Stimulated activated CD4-positive, alpha-beta T cell treated with anti-CD3 and anti-CD28 coated beads, Interleukin-1b, Interleukin-23, amount 100 ng/mL, for 48 hours (primary cell): ENCODE data around the gene ISM2.

Source experiments
- DNase-seq: peaks from one replicate; pipeline ENCODE4 v3.0.0-alpha.2; 2020

ISM2 gene

DNA sequence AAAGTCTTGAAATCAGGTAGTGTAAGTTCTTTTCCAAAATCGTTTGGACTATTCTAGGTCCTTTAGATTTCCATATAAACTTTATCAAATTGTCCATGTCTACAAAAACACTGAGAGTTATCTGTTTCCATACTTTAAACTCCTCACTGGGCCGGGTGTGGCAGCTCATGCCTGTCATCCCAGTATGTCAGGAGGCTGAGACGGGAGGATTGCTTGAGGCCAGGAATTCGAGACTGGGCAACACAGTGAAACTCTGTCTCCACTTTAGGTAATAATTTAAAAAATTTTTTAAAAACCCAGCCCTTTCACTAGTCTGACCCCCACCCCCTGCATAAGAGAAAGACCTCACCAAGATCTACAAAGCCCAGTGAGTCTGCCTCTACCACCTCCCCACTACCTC lies 6.4 kb upstream of the ISM2 start:
- DNase-seq = no peak

DNA sequence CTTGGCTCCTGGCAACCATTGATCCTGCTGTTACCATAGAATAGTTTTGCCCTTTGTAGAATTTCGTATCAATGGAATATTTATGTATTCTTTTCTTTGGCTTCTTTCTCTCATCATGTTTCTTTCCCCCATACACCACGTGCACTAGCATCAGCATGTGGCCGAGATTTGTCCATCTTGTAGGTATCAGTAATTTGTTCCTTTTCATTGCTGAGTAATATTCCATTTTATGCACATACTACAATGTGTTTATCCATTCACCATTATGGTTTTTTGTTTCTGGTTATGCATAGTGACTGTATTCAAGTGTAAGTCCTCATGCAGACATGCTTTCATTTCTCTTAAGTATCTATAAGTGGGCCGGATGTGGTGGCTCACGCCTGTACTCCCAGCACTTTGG lies 4.5 kb upstream of the ISM2 start:
- DNase-seq = no peak

DNA sequence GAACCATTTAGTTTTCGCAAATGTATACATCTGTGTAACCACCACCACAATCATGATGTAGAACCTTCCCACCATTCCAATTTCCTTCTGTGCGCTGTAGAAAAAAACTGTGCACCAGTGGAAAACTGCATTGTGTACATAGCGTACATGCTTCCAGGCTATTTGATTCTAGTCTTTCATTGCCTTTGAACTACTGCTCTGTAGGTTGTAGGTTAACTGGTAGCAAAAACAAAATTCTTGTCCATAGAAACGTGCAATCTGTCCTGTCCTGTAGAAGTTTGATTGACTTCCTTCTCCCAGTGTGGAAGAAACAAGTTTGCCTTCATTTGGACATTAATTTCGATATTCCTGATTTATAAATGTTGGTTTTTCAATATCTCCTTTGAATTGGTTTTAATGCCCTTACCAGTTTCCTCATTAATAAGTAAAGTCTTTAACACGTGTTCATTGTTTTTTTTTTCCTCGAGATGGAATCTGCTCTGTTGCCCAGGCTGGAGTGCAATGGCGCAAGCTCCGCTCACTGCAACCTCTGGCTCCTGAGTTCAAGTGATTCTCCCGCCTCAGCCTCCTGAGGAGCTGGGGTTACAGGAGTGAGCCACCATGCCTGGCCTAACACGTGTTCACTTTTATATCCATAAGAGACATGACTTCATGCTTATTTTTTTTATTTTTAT lies 3.6 kb upstream of the ISM2 start:
- no peak for DNase-seq

DNA sequence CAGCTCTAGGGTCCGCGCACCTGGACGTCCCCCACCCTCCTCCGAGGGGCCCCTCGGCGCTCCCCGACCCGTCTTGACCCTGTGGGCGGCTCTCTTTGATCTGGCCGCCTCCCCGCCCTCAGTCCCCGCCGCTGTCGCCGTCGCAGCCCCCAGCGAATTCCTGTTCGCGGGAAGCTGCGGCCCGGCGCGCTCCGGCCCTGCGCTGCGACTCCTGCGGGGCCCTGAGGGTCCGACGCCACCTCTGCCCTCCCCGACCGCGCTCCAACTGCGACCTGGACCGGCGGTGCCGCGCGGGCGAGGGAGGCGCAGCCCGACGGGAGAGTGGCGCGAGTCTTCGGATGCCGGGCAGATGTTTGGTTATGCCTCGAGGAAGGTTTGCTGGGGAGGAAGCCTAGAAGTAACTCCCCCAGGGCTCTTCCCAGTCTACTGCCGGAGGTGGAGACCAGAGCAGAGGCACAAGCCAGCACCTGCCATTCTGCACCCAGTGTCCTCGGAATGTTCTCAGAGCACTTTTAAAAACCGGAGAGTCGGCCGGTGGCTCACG lies 440 bp upstream of the ISM2 start:
- DNase-seq = no peak

DNA sequence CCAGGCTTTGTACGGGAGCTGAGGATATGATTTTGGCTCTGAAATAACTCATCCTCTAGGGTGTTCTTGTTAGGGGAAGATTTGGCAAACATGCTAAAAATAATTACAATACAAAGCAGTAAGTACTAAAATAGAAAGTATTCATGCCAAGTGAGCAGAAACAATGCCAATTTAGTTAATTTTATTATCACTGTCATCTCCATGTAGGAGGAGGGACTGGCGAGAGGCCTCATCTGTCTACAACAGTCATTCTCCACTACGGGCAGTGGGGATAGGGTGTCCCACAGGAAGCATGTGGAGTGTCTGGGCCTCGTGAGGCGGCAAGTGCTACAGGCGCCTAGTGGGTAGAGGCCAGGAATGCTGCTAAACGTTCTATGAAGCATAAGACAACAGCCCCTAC lies 3.3 kb downstream of the ISM2 start:
- DNase-seq = no peak

DNA sequence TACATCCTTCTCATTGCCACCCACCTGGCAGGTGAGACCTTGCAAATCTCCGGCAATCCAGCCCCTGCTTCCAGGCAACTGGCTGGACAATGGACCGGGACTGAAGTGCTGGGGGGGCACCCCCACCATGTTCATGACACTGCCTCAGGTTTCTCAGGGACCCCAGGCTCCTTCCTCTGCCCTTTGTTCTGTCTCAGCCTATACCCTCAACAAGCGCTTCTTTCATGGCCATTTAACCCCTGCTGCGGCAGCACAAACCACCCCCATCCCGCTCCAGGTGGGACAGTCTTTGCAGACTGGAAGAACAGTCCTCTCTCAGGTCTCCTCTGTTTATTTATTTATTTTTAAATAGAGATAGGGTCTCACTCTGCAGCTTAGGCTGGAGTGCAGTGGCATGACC lies 7.6 kb downstream of the ISM2 start:
- DNase-seq = no peak

DNA sequence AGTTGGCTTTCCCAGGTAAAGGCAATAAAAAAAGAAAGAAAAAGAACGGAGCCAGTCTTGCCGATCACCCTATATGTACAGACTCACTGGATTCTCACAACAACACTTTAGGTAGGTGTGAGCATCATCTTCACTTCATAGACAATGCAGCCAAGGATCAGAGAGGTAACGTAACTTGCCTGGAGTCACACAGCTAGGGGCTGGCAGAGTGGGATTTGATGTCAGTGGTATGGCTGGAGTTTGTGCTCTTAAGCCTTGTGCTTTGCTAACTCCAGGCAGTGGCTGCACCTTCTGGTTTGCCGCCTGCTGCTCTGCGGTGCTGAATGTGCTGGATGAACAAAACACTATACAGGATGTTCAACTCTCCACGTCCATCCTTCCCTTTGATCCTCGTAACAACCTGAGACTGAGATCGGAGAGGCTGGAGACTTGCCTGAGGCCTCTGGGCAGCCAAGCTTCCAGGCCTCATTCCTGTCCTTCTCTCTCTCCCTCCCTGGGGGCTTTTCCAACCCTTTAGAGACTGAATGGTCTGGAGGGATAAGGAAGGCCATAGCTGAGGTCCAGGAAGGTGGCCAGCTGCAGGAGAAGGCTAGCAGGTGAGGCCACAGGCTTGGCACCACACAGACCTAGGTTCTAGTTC lies 8.1 kb downstream of the ISM2 start:
- no peak for DNase-seq

DNA sequence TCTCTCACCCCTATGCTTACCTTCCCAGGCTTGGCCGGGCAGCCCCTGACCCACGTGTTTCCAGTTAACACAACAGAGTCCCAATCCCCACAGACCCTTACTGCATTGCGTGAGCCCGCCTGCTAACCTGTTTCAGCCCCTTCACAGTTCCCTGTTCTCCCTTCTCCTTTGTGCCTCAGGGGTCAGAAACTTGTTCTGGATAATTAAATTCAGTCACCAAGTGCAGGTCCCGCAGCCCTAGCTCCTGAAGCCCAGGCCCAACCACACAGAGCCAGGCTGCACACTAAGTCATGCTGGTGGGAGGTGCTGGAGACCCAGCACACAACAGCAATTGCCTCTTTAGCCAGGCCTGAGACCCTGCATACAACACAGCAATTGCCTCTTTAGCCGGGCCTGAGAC lies 9.6 kb downstream of the ISM2 start:
- no peak for DNase-seq

DNA sequence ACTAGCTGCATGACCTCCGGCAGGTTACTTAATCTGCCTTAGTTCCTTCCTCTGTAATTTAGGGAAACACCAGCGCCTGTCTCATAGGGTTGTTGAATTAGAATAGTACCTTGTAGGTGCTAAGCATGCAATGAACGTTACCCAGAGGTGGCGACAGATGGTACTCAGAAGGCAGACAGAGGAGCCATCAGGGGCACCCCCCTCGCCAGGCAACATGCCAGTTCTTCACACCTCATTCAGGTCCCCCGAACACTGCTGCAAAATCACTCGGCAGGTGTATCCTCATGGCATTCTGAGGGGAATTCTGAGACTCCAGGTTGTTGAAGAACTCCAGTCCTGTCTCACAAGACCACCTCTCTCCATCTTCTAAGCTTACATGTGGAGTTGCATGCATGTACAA lies 10.1 kb downstream of the ISM2 start:
- no peak for DNase-seq

DNA sequence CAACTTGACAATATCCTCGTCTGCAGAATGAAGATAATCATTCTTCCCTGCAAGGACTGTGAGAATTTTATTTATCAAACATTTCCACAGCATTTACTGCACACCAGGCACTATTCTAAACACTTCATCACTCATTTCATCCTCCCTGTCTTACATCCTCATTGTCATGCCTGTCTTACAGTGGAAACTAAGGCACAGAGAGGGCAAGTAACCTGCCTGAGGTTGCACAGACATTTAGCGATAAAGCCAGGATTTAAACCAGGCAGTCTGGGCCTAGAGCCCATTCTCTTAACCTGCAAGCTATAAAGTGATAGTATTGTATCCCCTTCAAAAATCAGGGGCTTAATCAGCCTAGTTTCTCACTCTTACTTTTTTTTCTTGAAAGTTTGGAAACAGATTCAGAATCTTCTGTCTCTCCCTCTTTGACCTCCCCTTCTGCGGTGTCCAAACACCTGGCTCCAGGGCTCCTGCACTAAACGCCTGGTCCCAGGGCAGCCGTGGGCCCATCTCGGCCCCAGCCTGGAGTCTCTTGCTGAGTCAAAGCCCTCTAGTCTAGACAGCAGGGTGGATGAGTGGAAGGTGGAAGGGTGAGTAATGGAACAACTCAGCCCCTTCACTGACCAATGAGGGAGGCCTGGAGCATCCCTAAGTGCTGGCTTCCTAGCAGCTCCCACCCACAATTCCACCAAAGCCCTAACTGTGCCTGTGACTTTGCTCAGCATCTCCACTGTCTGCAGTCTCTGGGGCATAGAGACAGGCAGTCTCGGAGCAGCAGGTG lies 12.5 kb downstream of the ISM2 start:
- no peak for DNase-seq

DNA sequence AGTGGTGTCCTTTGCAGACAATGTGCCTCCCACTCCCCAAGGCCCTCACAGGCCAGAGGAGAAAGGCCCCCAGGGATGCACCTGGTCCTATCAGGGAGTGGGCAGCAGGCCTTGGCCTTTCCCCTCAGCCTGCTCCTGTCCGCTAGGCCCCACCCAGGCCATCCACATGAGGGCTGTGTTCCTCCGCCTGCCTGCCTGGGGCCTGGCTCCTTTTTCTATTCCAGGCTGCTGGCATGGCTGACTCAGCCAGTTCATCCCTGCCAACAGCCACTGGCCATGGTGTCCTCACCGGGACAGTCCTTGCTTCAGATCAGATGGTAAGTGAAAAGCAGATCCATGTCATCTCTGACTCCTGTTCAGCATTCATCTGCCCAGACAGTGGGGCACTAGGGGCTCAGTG lies 13.4 kb downstream of the ISM2 start:
- no peak for DNase-seq

DNA sequence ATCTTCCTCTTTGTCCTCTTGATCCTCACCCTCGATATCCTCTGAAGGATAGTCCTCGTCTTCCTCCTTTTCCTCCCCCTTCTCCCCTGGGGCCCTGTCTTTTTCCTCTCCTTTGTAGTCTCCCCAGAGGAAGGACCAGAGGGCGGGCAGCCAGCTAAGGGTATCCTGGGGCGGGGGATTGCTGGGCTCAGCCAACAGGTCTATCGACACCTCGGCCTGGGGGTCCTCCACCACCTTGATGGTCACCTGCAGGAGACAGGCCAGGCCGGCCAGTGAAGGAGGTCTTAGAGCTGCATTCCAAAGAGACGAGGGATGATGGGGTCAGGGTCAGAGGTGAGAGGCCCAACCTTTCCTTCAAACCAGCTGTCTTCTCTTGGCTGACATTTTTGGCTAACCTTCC lies 16.2 kb downstream of the ISM2 start:
- no peak for DNase-seq

DNA sequence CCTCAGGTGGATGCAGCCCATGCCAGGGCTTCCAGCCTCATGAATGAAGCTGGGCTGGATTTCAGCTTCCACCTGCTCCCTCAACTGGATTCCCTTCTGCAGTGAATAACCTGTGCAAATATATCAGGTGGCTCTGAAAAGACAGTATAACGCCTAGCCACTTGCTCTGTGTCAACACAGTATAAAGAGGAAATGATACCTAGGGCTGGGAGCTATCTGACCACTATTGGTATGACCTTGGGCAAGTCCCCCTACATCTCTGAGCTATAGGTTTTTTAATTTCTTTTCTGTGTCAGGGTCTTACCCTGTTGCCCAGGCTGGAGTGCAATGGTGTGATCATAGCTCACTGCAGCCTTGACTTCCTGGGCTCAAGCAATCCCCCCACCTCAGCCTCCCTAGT lies 19.8 kb downstream of the ISM2 start:
- DNase-seq = no peak

DNA sequence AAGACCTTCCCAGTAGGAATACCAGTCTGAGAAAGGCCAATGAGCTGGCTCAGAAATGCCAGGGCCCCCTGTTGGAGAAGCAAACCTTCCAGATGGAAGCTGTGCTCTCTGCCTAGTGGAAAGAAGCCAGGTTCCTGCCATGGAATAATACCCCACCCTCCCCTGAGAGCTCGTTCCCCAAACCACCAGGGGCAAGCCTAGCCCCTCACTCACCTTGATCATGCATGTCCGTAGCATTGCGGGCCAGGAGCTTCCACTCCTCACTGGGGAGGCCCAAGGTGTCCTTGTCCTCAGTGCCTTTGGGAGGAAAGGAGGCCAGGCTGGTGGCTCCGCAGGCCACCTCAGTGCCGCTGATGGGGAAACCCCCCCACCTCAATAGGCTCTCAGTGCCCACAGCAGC lies 20.6 kb downstream of the ISM2 start:
- no peak for DNase-seq

DNA sequence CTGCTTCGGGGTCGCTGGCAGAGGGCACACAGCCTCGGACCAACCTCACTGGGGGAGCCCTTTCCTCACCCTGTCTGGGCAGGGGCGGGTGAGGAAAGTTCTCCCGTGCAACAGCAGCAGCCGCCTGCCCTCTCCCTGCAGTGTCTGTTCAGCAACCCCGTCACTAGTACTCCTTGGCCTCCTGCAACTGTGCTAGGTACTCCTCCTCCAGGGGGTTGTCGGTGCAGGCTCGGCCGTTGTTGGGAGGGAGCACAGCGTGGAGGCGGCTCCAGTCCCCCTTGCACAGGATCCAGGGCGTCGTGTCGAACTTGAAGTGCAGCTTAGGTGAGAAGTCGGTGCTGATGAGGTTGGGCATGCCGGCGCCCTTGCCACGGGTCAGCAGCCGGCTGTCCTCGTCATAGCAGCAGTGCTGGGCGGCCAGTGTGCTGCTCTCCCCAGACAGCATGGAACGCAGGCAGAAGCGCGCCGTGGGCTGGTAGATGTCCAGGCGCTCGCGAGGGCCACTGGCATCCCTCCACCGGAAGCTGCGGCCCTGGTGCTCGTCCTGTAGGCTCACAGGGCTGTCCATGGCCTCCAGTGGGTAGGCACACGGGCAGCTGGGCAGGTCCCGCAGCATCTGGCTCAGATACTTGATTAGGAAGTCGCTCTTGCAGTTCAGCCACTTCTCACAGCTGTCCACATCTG lies 23.0 kb downstream of the ISM2 start:
- DNase-seq = no peak

DNA sequence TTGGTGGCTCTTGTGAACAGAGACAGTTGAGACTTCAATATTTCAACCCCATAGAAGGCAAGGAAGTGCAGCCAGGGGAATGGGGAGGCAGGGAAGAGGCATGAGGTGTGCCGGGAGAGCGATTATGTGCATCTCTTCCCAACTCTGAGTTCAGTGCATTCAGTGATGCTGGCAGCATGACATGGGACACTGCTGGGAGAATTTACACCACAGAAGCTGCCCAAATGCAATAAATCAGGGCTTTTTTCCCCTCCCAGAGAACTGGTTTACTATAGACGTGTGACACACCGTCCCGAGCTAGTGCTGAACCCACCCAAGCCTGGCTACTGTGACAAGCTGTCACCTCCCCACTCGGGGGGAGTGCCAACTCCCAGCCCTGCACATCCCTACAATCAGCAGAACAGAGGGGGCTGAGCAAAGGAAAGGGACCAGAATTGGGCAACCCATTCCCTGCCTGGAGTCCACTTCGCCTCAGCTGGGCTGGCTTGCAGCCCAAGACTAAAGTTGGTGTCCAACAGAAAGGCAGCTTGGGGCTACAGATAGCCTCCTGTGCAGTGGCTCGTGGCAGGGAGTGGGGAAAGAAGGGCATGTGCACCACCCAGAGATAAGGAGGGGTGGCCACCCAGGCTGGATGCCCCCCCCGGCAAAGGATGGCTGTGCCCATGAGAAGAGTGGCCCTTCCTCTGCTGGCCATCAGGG lies 24.0 kb downstream of the ISM2 start:
- DNase-seq = no peak

DNA sequence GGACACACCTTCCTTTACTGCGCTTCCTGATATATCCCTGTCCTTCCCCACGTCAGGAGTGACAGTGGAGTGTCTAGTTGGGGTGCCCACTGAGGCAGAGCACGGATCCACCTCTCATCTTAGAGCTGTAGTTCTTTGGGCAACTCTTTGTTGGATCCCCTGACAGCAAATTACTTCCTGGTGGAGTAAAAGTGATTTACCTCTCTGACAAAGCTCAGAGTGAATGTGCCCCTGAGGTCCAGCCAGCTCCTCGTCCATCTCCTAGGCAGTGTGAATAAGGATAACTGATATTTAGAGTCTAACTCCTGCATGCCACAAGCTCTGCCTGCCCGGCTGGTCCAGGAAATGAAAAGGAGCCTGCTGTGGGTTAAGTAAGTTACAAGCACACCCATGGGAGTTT lies 24.7 kb downstream of the ISM2 start:
- no peak for DNase-seq

DNA sequence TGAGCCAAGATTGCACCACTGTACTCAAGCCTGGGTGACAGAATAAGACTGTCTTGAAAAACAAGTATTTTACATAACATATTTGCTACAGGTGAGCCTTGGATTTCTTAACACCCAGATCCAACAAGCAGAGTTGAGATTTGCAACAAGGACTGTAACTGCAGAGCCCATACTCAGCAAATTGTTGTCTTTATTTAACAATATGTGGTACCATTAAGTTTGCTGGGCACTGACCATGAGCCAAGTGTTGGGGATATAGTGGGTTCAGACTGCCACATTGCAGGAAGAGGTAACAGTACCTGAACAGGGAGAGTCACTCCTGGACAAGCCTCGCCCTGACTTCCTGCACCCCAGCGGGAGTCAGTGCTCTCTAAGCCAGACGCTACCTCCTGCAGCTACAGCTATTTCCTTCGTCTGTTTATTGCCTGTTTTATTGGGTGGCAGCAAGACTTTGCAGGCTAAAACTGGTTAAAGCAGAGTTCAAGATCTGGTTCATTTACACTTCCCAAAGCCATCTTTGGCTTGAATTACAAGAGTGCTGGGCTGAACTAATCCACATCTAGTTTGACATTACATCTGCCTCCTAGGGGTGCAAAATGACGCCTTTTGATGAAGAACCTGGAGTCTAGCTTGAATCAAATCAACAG lies 28.3 kb downstream of the ISM2 start:
- no peak for DNase-seq

DNA sequence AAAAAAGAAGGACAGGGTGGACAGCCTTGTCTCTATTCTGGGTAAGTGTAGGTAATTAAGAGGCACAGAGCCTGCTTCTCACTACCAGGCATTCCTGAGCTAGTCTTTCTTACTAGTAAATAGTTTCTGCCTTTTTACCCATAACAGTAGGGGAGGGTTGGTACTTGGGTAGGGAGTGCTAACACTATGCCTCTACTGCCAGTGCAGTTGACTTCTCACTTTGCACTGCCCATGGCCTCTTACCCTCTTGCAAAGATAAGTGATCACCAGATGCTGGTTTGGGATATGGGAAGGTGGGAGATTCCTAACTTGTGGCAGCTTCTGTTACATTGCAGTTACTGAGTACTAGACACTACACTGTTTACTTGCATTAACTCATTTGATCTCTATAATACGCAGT lies 29.1 kb downstream of the ISM2 start:
- no peak for DNase-seq

DNA sequence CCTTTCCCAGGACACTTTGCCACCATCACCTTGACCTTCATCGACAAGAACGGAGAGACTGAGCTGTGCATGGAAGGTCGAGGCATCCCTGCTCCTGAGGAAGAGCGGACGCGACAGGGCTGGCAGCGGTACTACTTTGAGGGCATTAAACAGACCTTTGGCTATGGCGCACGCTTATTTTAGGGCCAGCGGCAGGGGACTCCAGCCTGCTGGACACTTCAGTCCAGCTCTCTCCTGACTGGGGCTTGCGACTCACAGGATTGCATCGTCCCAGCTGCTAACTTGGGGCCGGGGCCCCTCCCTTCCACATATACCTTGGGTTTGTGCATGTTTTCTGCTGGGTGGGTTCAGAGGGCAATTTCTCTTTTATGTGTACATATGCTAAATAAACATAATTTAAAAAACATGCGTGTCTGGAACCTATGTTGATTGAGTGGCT lies 29.5 kb downstream of the ISM2 start:
- no peak for DNase-seq

DNA sequence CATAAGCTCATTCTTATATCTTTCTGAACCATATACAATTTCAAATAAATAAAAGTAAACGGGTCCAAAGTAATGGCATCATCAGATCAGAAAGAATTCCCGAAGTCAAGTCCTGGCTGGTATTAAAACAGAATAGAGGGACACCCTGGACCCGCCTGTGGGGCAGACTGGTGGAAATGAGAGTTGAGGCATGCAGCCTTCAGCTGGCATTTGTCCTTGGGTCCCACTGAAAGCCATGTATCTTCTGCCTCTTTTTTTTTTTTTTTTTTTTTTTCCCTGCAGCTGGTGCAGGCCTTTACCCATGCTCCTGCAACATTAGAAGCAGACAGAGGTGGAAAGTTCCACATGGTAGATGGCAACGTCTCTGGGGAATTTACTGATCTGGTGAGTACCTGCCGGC lies 30.8 kb downstream of the ISM2 start:
- no peak for DNase-seq

DNA sequence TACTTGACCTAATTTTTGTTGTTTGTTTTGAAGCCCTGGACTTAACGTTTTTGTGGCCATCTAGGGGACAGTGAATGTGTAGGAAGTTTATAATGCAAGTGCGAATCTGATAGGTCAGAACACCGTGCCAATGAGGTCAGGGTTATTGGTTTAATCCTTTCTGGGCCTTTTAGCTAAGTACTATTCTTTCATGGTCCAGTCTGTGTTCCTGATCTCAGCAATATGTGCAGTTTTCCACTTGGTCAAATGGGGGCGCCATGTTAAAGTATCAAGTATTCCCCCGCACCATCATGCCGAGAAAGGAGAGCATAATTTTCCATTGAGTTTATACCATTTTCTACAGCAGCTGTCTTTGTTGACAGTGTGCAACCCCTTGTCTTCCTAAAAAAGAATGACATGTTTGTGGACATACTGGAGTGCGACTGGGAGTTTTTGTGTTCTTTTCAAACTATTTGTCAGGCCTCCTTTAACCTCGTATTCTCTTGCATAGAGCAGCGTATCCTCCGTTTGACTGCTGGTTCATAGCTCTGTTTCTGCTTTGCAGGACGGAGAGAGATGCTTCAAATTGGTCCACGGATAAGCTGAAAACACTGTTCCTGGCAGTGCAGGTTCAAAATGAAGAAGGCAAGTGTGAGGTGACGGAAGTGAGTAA lies 39.4 kb downstream of the ISM2 start:
- peak; percentile 71 for DNase-seq
